Measurements from ENCODE around the gene COL9A2.

GRCh38 chr1:40344597-40344996 is 27.5 kb upstream of the COL9A2 start:
- TF ChIP-seq CTCF (IDR thresholded peaks at IDR 0.05), result no peak
- no peak for TF ChIP-seq POLR2A (IDR thresholded peaks at IDR 0.05)
